Bladder microvascular endothelial cell (primary cell): ENCODE measurements around the gene APOL2. TPM values are rescaled to one million over a fixed set of nuclear protein-coding genes. Genes with fewer than 3 reads are reported as not detected.

Experiments used
- total RNA-seq: library from RNA; depleted of rRNA; stranded (reverse); fragments of >200 nt; gene quantifications from 2 replicates; pipeline ENCODE4 v1.2.3, GENCODE V29; 2014

The APOL2 gene, protein sequence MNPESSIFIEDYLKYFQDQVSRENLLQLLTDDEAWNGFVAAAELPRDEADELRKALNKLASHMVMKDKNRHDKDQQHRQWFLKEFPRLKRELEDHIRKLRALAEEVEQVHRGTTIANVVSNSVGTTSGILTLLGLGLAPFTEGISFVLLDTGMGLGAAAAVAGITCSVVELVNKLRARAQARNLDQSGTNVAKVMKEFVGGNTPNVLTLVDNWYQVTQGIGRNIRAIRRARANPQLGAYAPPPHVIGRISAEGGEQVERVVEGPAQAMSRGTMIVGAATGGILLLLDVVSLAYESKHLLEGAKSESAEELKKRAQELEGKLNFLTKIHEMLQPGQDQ
- 60.7 and 64.1 TPM in 2 replicates for total RNA-seq

DNA sequence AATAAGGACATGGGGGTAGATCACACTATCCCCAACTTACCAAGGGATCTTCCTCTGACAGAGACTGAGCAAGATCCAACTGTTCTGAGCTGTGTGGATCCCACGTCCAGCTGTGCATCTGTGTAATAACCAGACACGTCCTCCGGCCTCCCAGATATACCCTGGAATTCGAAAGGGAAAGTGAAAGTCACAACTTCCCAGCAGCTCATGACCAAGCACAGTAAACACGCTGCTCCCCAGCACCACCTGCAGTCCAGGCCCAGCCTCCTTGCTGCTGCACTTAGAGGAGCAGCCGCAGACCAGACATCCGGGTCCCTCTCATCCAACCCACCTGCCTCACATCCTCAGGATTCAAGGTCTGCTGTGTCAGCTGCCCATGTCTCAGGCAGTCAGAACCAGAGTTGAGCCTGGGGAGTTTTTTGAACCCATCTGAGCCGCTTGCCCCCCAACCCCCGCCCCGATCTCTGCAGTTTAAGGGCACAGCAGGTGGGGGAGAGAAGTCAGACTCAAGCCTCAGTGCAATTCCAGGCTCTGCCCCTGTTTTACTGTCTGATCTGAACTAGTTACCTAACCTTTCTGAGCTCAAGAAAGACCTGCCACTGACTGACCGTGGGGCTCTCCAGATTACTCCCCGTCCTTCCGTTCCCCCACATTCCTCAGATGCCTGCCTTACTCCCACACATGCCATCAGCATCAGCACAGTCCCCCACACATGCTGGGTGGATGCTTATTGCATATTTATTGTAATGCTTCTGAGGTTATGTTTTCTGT, at the start of gene APOL2:
TSS of gene APOL2 (minus strand) at position 127 of the 771 bp plus-strand sequence. CDS start 6,365 bp downstream, outside the sequence.

DNA sequence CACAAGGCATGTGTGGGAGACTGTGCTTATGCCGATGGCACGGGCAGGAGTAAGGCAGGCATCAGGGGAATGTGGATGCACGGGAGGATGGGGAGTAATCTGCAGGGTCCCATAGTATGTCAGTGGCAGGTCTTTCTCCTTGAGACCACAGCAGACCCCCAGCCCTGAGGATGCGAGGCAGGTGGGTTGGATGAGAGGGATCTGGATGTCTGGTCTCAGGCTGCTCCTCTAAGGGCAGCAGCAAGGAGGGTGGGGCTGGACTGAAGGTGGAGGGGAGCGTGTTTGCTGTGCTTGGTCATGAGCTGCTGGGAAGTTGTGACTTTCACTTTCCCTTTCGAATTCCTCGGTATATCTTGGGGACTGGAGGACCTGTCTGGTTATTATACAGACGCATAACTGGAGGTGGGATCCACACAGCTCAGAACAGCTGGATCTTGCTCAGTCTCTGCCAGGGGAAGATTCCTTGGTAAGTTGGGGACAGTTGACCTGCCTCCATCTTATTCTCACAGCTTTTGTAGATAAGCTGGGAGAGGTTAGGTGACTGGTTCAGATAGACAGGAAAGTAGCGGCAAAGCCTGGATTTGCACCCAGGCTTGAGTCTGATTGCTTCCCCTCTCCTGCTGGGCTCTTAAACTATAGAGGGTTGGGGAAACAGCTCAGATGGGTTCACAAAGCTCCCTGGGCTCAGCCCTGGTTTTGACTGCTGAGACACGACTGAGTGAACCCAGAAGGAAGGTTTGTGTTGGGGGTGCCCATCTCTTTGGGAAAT, 13.6 kb upstream of the APOL2 start, which contains the start of gene APOL1:
TSS of gene APOL1 (plus strand) at position 380 of the 769 bp plus-strand sequence. CDS start 1,823 bp downstream, outside the sequence.

DNA sequence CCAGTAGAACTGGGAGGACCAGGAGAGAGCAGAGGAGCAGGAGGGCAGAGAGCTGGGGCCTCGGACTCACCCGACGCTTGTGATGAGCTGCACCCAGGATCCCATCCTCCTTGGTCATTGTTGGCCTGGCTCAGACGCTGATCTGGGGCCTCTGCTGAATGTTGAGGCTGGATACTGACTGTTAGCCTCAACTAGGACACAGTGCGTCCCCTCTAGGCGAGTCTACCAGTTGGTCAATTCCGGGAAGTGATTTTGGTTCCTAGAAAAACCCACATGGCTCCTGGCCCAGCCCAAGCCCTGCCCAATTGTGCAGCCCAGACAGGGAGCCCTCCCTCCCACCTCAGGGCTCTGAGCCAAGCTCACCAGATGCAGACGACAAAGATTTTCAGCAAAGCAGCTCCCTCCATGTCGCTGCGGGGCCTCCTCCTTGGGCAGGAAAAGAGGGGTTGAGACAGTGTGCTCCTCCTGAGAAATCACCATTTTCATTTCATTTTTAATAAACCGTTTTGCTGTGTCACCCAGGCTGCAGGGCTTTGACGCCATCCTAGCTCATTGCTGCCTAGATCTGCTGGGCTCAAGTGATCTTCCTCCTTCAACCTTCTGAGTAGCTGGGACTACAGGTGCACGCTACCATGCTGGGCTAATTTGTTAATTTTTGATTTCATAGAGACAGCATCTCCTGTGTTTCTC, 37.6 kb downstream of the APOL2 start, which contains the start of gene APOL4:
TSS of gene APOL4 (minus strand) at position 180 of the 690 bp plus-strand sequence. CDS start at position 105, 75 bp downstream.

Other genes with a start within 250 kb of the APOL2 start
- gene RBFOX2, start 210.7 kb downstream of the APOL2 start, total RNA-seq, result 79.7 and 143 TPM in 2 replicates
- 113 and 194 TPM in 2 replicates for gene APOL3, start 78.8 kb downstream of the APOL2 start, total RNA-seq
- 1.1 and 6.0 TPM in 2 replicates for gene APOL4, start 37.7 kb downstream of the APOL2 start, total RNA-seq
- gene APOL1, start 13.6 kb upstream of the APOL2 start, total RNA-seq, result 54.8 and 58.3 TPM in 2 replicates
- gene MYH9, start 148.4 kb upstream of the APOL2 start, total RNA-seq, result 844 and 1,720 TPM in 2 replicates
- 13.9 and 22.7 TPM in 2 replicates for gene TXN2, start 242.1 kb upstream of the APOL2 start, total RNA-seq